Fibroblast of lung (primary cell): ENCODE measurements around the gene KRT6C. TPM values are rescaled to one million over a fixed set of nuclear protein-coding genes. Genes with fewer than 3 reads are reported as not detected.

Experiments
- DNase-seq, 2 donors: peaks; one replicate each; pipeline versions ENCODE4 v3.0.0 to v3.0.0-alpha.2; 2010; ENCODE audit warnings: low read depth in 2 of 2
- H2AFZ ChIP-seq: 2 replicates; pipeline ENCODE4 v1.5.1; 2012; ENCODE audit warnings: low read length, control low read depth, inconsistent platforms
- H3K27ac ChIP-seq: 2 replicates; pipeline ENCODE4 v1.5.1; 2011; ENCODE audit warnings: low read length, control low read depth; ENCODE audit not compliant: insufficient read depth
- H3K27me3 ChIP-seq: 2 replicates; pipeline ENCODE4 v1.5.1; 2011; ENCODE audit warnings: mild to moderate bottlenecking, low read length; ENCODE audit not compliant: control insufficient read depth, insufficient read depth
- H3K36me3 ChIP-seq: 2 replicates; pipeline ENCODE4 v1.5.1; 2011; ENCODE audit warnings: low read length; ENCODE audit not compliant: control insufficient read depth, insufficient read depth
- H3K4me1 ChIP-seq: 2 replicates; pipeline ENCODE4 v1.5.1; 2011; ENCODE audit warnings: low read length; ENCODE audit not compliant: control insufficient read depth, insufficient read depth; ENCODE audit errors: extremely low read depth
- H3K4me2 ChIP-seq: 2 replicates; pipeline ENCODE4 v1.5.1; 2011; ENCODE audit warnings: low read length, control low read depth; ENCODE audit not compliant: insufficient read depth; ENCODE audit errors: extremely low read depth
- H3K4me3 ChIP-seq, 4 experiments: fragments of 200-600 bp in 1 of 4; sonication (generic) in 1 of 4; replicated peaks in 1 of 4; 2 replicates each; pipeline ENCODE4 v1.5.1; 2011 to 2016; ENCODE audit warnings: low read length in 4 of 4, low read depth in 3 of 4, mild to moderate bottlenecking in 3 of 4, control low read depth in 2 of 4, inconsistent platforms in 1 of 4, mixed read lengths in 1 of 4; ENCODE audit not compliant: insufficient read depth in 1 of 4; ENCODE audit errors: control extremely low read depth in 1 of 4
- H3K79me2 ChIP-seq: 2 replicates; pipeline ENCODE4 v1.5.1; 2012; ENCODE audit warnings: mild to moderate bottlenecking, low read length, inconsistent platforms; ENCODE audit not compliant: control insufficient read depth, insufficient read depth
- H3K9ac ChIP-seq: 2 replicates; pipeline ENCODE4 v1.5.1; 2011; ENCODE audit warnings: mild to moderate bottlenecking, low read length, control low read depth; ENCODE audit not compliant: insufficient read depth
- H3K9me3 ChIP-seq: 2 replicates; pipeline ENCODE4 v1.5.1; 2012; ENCODE audit warnings: low read depth, low read length; ENCODE audit not compliant: control insufficient read depth, insufficient read depth
- H4K20me1 ChIP-seq: 2 replicates; pipeline ENCODE4 v1.5.1; 2011; ENCODE audit warnings: low read length; ENCODE audit not compliant: control insufficient read depth, insufficient read depth; ENCODE audit errors: extremely low read depth
- CTCF ChIP-seq, 2 donors: IDR thresholded peaks in 1 of 2; conservative IDR thresholded peaks in 1 of 2; 1 replicate in 1 of 2; 2 replicates in 1 of 2; pipeline ENCODE4 v1.5.1; 2011 to 2012; ENCODE audit warnings: low read length in 2 of 2, control low read depth in 1 of 2, inconsistent platforms in 1 of 2, low read depth in 1 of 2, mild to moderate bottlenecking in 1 of 2
- EZH2 ChIP-seq: IDR thresholded peaks from 2 replicates; pipeline ENCODE4 v1.5.1; 2012; ENCODE audit warnings: low read length, control low read depth, mild to moderate bottlenecking; ENCODE audit errors: missing control alignments
- polyA plus RNA-seq, 2 donors: library from polyadenylated mRNA; depleted of rRNA in 1 of 2; stranded (reverse) in 1 of 2; unstranded in 1 of 2; fragments of >200 nt; gene quantifications; 2 replicates each; pipeline ENCODE4 v1.2.1, GENCODE V29; 2011 to 2012; ENCODE audit warnings: missing spikeins in 1 of 2
- total RNA-seq: library from RNA; depleted of rRNA; stranded (reverse); fragments of >200 nt; gene quantifications from 2 replicates; pipeline ENCODE4 v1.2.1, GENCODE V29; 2014

KRT6C gene
- total and polyA plus RNA-seq, 2 donors (not counting 1 experiment from before 2014, with no cell fraction given), result not detected

GRCh38 chr12:52474212-52474611 lies 607 bp upstream of the KRT6C start:
- Histone ChIP-seq H3K4me1 (no peaks in the 10 kb centered on the region), H3K9me3 (no peaks in the 10 kb centered on the region), H3K27ac (no peak overlapping the region), H2AFZ (no peak overlapping the region), H3K4me2 (no peak overlapping the region), H3K36me3 (no peaks in the 10 kb centered on the region), H3K79me2 (no peaks in the 10 kb centered on the region), H3K4me3 (no peak overlapping the region), H3K9ac (no peak overlapping the region), H3K27me3 (no peaks in the 10 kb centered on the region), H4K20me1 (no peaks in the 10 kb centered on the region)
- no peak for DNase-seq
- TF ChIP-seq EZH2, result no peak
- TF ChIP-seq CTCF (conservative IDR thresholded peaks at IDR 0.05 in 1 of 2, IDR thresholded peaks at IDR 0.05 in 1 of 2; ENCODE audit: low read depth in 1 of 2, low read length in 2 of 2), result no peak

GRCh38 chr12:52469853-52470252 lies 3.8 kb downstream of the KRT6C start:
- no peaks in the 10 kb centered on the region for H4K20me1 ChIP-seq
- TF ChIP-seq CTCF (conservative IDR thresholded peaks at IDR 0.05 in 1 of 2, IDR thresholded peaks at IDR 0.05 in 1 of 2; ENCODE audit: low read depth in 1 of 2, low read length in 2 of 2) (no peak), EZH2 (no peak)
- H3K9me3 ChIP-seq, result no peaks in the 10 kb centered on the region

GRCh38 chr12:52464897-52465296 lies 8.7 kb downstream of the KRT6C start:
- H3K79me2 ChIP-seq, result no peaks in the 10 kb centered on the region
- no peak overlapping the region for H3K4me2 ChIP-seq
- H3K9me3 ChIP-seq, result no peaks in the 10 kb centered on the region
- H3K27me3 ChIP-seq, result no peaks in the 10 kb centered on the region
- H3K9ac ChIP-seq, result no peak overlapping the region
- TF ChIP-seq EZH2, result no peak
- no peak for TF ChIP-seq CTCF (conservative IDR thresholded peaks at IDR 0.05 in 1 of 2, IDR thresholded peaks at IDR 0.05 in 1 of 2; ENCODE audit: low read depth in 1 of 2, low read length in 2 of 2)
- no peak for DNase-seq
- no peaks in the 10 kb centered on the region for H3K36me3 ChIP-seq
- no peak overlapping the region for H3K4me3 ChIP-seq
- no peaks in the 10 kb centered on the region for H3K4me1 ChIP-seq
- no peak overlapping the region for H3K27ac ChIP-seq
- no peaks in the 10 kb centered on the region for H4K20me1 ChIP-seq
- no peak overlapping the region for H2AFZ ChIP-seq

More at GRCh38 chr12:52469853-52470252, 3.8 kb downstream of the KRT6C start:
- Histone ChIP-seq H3K79me2 (no peaks in the 10 kb centered on the region), H3K4me2 (no peak overlapping the region), H3K36me3 (no peaks in the 10 kb centered on the region), H3K9ac (no peak overlapping the region), H2AFZ (no peak overlapping the region), H3K27me3 (no peaks in the 10 kb centered on the region), H3K4me3 (no peak overlapping the region), H3K4me1 (no peaks in the 10 kb centered on the region), H3K27ac (no peak overlapping the region)
- DNase-seq, result no peak
